Left lobe of liver (tissue), 2 donors: ENCODE measurements around the gene GTF2IRD1. TPM values are rescaled to one million over a fixed set of nuclear protein-coding genes. Genes with fewer than 3 reads are reported as not detected.

Experiments used
- ATAC-seq: fragments of 200-7000 bp; cut with Tn5 transposase; one replicate; pipeline ENCODE4 v1.9.1; 2020; ENCODE audit warnings: mild to moderate bottlenecking, moderate library complexity
- DNase-seq: peaks from one replicate; pipeline ENCODE4 v3.0.0-alpha.2; 2020; ENCODE audit warnings: low spot score
- total RNA-seq: library from RNA; stranded (reverse); gene quantifications from one replicate; pipeline ENCODE4 v1.2.1, GENCODE V29; 2021
- donor health status: DM: no; HTN: no; CAD: no; lungs with moderate emphysema.
- donor health status: DM: no; HTN: yes; CAD: no.

The GTF2IRD1 gene
- total RNA-seq, 1 donor from 2014 or later = 10.3 TPM

GRCh38 chr7:74583630-74584029, 129.9 kb downstream of the GTF2IRD1 start:
- DNase-seq (no peak), ATAC-seq (no peak)

GRCh38 chr7:74584160-74584954, 130.7 kb downstream of the GTF2IRD1 start:
- ATAC-seq (no peak), DNase-seq (no peak)

- DNase-seq (no peak), ATAC-seq (no peak)
These were observed 132.1 kb downstream of the GTF2IRD1 start for GRCh38 chr7:74585844-74586243.

GRCh38 chr7:74586258-74587175, 132.8 kb downstream of the GTF2IRD1 start:
- ATAC-seq = no peak
- no peak for DNase-seq

GRCh38 chr7:74587435-74588126, 133.9 kb downstream of the GTF2IRD1 start:
- ATAC-seq (peak; percentile 55), DNase-seq (peak; percentile 54)

- peak; percentile 56 for DNase-seq
- peak; percentile 80 for ATAC-seq
These were observed 137.1 kb downstream of the GTF2IRD1 start for GRCh38 chr7:74590813-74591212.

- ATAC-seq = no peak
These were observed 144.9 kb downstream of the GTF2IRD1 start for GRCh38 chr7:74598558-74598957.

GRCh38 chr7:74599244-74599643, 145.5 kb downstream of the GTF2IRD1 start:
- no peak for DNase-seq
- no peak for ATAC-seq

More at GRCh38 chr7:74598558-74598957, 144.9 kb downstream of the GTF2IRD1 start:
- no peak for DNase-seq

- DNase-seq (peak; percentile 69), ATAC-seq (peak; percentile 57)
These were observed 150.8 kb downstream of the GTF2IRD1 start for GRCh38 chr7:74604326-74605020.

GRCh38 chr7:74606101-74606908, 152.6 kb downstream of the GTF2IRD1 start:
- DNase-seq (peak; percentile 72), ATAC-seq (peak; percentile 83)

- DNase-seq (no peak), ATAC-seq (peak; percentile 26)
These were observed 153.3 kb downstream of the GTF2IRD1 start for GRCh38 chr7:74606909-74607510.

- no peak for ATAC-seq
- no peak for DNase-seq
These were observed 158.5 kb downstream of the GTF2IRD1 start for GRCh38 chr7:74612015-74612829.

- ATAC-seq (no peak), DNase-seq (no peak)
These were observed 162.5 kb downstream of the GTF2IRD1 start for GRCh38 chr7:74615933-74616780.

GRCh38 chr7:74617180-74617744, 163.6 kb downstream of the GTF2IRD1 start:
- peak; percentile 45 for ATAC-seq
- no peak for DNase-seq

- ATAC-seq (no peak), DNase-seq (no peak)
These were observed 165.6 kb downstream of the GTF2IRD1 start for GRCh38 chr7:74619235-74619860.

GRCh38 chr7:74622228-74622749, 168.6 kb downstream of the GTF2IRD1 start:
- no peak for DNase-seq

More at GRCh38 chr7:74622228-74622749, 168.6 kb downstream of the GTF2IRD1 start:
- ATAC-seq = no peak
